ENCODE data around the gene TRIO. TPM values are rescaled to one million over a fixed set of nuclear protein-coding genes. Genes with fewer than 3 reads are reported as not detected.

Gene TRIO
- total RNA-seq, 1 donor from 2014 or later, result 148 TPM

DNA sequence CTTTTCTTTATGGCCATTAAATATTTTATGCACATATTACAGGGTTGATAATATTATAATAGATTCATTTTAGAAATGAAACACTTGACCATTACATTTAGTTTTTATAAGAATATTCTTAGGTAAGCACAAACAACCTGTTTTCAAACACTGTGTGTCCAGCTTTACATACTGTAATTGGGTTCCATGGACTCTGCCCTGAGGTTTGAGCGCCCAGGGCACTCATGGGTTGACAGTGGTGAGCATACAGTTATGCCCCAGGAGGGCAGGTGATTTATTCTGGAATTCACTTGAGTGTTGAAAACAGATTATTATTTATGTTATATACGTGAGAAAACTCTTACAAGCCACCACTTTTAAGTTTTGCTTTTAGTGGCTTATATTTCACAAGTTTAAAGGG is 33.7 kb downstream of the TRIO start:
- H3K4me3 ChIP-seq, result no peak overlapping the region
- no peaks in the 10 kb centered on the region for H3K9me3 ChIP-seq
- peaks cover 47% of the 10 kb centered on the region for H3K4me1 ChIP-seq
- no peaks in the 10 kb centered on the region for H3K36me3 ChIP-seq
- H3K27me3 ChIP-seq (ENCODE audit: low read depth), result no peaks in the 10 kb centered on the region
- no peak for ATAC-seq
- DNase-seq, result no peak
- intact Hi-C loops (cut with DNase I), result no loop called here
- TF ChIP-seq, protein P1, sequence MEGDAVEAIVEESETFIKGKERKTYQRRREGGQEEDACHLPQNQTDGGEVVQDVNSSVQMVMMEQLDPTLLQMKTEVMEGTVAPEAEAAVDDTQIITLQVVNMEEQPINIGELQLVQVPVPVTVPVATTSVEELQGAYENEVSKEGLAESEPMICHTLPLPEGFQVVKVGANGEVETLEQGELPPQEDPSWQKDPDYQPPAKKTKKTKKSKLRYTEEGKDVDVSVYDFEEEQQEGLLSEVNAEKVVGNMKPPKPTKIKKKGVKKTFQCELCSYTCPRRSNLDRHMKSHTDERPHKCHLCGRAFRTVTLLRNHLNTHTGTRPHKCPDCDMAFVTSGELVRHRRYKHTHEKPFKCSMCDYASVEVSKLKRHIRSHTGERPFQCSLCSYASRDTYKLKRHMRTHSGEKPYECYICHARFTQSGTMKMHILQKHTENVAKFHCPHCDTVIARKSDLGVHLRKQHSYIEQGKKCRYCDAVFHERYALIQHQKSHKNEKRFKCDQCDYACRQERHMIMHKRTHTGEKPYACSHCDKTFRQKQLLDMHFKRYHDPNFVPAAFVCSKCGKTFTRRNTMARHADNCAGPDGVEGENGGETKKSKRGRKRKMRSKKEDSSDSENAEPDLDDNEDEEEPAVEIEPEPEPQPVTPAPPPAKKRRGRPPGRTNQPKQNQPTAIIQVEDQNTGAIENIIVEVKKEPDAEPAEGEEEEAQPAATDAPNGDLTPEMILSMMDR (IDR thresholded peaks at IDR 0.05), result no peak
- H3K27ac ChIP-seq, result no peak overlapping the region

DNA sequence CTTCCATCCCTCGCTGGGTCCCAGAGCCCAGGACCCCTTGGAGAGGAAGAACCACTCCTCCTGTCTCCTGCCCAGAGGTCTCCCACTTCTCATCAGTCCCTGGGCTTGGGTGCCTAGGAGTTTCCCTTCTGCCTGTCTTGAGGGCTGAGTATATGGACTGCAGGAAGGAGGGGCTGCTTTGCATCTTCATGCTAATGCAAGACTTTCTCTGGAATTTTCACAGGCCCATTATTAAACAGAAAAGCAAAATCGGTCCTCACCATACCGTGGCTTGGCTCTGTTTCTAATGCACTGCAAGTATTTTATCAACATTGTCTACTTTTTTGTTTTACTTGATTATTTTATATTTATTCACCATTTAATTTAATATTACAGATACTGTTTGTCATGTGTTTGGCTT is 34.5 kb downstream of the TRIO start:
- TF ChIP-seq, protein P1 (IDR thresholded peaks at IDR 0.05), result no peak
- no peaks in the 10 kb centered on the region for H3K9me3 ChIP-seq
- ATAC-seq, result no peak
- intact Hi-C loops (cut with DNase I), result no loop called here
- no peaks in the 10 kb centered on the region for H3K36me3 ChIP-seq
- no peak overlapping the region for H3K4me3 ChIP-seq
- H3K27ac ChIP-seq, result no peak overlapping the region
- DNase-seq, result no peak
- H3K27me3 ChIP-seq (ENCODE audit: low read depth), result no peaks in the 10 kb centered on the region
- peaks cover 40% of the 10 kb centered on the region for H3K4me1 ChIP-seq

DNA sequence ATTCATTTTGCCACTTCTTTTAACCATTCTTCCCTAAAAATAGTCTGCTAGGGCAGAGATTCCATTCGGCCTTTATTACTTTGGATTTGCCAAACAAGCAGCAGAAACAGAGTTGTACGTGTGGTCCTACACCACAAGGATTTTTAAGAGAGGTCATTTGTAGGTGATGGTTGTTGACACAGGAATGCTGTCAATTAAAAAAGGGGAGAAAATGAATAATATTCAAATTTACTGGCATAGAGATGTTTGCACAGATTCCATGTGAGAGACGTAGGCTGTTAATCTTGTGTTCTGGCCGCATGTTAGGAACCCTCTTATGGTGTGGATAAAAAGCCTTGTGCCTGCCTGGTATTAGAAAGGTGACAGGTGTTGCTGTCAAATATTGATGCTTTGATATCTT is 34.9 kb downstream of the TRIO start:
- H3K4me1 ChIP-seq, result peaks cover 38% of the 10 kb centered on the region
- DNase-seq (no peak), ATAC-seq (no peak)
- H3K4me3 ChIP-seq, result no peak overlapping the region
- no peak overlapping the region for H3K27ac ChIP-seq
- H3K27me3 ChIP-seq (ENCODE audit: low read depth), result no peaks in the 10 kb centered on the region
- intact Hi-C loops (cut with DNase I), result no loop called here
- H3K36me3 ChIP-seq, result no peaks in the 10 kb centered on the region
- TF ChIP-seq, protein P1 (IDR thresholded peaks at IDR 0.05), result no peak
- no peaks in the 10 kb centered on the region for H3K9me3 ChIP-seq

DNA sequence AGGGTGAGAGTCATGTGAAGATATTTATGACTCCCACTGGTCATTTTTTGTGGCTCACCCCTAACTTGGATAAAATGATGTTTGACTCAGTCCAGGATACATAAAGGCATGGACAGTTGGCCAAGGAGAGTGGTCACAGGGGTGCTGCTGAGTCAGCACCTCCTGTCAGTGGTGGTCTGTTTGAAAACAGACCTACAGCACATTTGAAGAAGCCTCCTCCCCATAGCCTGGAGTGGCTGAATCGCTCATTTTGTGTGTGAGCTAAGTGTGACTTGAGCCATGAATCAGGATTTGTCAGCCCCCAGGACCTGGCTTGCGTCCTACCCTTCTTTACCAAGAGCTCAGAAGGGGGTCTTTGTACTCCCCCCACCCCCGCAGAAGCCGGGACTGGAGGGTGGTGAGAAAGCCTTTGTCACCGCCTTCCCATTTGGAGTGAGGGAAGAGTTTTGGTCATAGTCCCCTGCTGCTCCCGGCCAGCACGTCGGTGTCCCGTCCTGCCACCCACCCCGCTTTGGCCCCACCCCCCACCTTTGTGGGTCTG is 35.6 kb downstream of the TRIO start:
- TF ChIP-seq, protein P1 (IDR thresholded peaks at IDR 0.05), result no peak
- H3K27ac ChIP-seq, result no peak overlapping the region
- ATAC-seq, result peak in 1 of 2 donors; percentile 17

DNA sequence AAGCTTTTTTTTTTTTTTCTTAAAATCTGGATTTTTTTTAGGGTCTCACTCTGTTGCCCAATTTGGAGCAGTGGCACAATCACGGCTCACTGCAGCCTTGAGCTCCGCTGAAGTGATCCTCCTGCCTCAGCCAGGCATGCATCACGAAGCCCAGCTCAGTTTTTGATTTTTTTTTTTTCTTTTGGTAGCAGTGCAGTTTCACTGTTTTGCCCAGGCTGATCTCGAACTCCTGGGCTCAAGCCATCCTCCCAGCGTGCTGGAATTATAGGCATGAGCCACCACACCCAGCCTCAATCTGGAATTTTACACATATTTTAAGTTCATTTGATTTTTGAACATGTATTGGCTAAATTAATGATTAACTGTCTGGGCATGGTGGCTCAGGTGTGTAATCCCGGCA is 36.3 kb downstream of the TRIO start:
- intact Hi-C loops (cut with DNase I), result no loop called here

More for the DNA sequence above, 35.6 kb downstream of the TRIO start:
- H3K36me3 ChIP-seq, result no peaks in the 10 kb centered on the region
- H3K9me3 ChIP-seq, result no peaks in the 10 kb centered on the region
- peaks cover 38% of the 10 kb centered on the region for H3K4me1 ChIP-seq
- intact Hi-C loops (cut with DNase I), result no loop called here
- no peaks in the 10 kb centered on the region for H3K27me3 ChIP-seq (ENCODE audit: low read depth)
- H3K4me3 ChIP-seq, result no peak overlapping the region
- DNase-seq, result no peak

More for the DNA sequence above, 36.3 kb downstream of the TRIO start:
- H3K36me3 ChIP-seq, result no peaks in the 10 kb centered on the region
- ATAC-seq (no peak), DNase-seq (no peak)
- H3K27ac ChIP-seq, result no peak overlapping the region
- TF ChIP-seq, protein P1 (IDR thresholded peaks at IDR 0.05), result no peak
- peaks cover 38% of the 10 kb centered on the region for H3K4me1 ChIP-seq
- H3K4me3 ChIP-seq, result no peak overlapping the region
- no peaks in the 10 kb centered on the region for H3K9me3 ChIP-seq
- H3K27me3 ChIP-seq (ENCODE audit: low read depth), result no peaks in the 10 kb centered on the region
